WTC11 (cell line): ENCODE measurements around the gene SUN2. TPM values are rescaled to one million over a fixed set of nuclear protein-coding genes. Genes with fewer than 3 reads are reported as not detected.
A peak's percentile ranks its signal among the peaks of the same experiment; 100 is the strongest.

Experiments used
- ATAC-seq: fragments of 200-7000 bp; cut with Tn5 transposase; 2 replicates; pipeline ENCODE4 v1.10.0; 2021; ENCODE audit warnings: mild to moderate bottlenecking, moderate library complexity
- CTCF ChIA-PET: fragments of 300-600 bp; sonication (Branson Sonifier 250); formaldehyde crosslinking; loops from one replicate; lab custom pipeline; 2021; ENCODE audit warnings: antibody characterized with exemption; lab: Charles Lee
- POLR2A ChIA-PET: fragments of 350-600 bp; sonication (Branson Sonifier 250); formaldehyde crosslinking; loops from one replicate; lab custom pipeline; 2021; ENCODE audit warnings: antibody characterized with exemption; lab: Charles Lee
- DNase-seq: peaks from one replicate; pipeline ENCODE4 v3.0.0; 2021; ENCODE audit warnings: low spot score
- H3K27ac Mint-ChIP-seq: 2 replicates; pipeline ENCODE4 v1.8.0; 2021; ENCODE audit warnings: mixed read lengths
- H3K27me3 Mint-ChIP-seq: 2 replicates; pipeline ENCODE4 v1.8.0; 2021; ENCODE audit warnings: low read depth, mild to moderate bottlenecking, moderate library complexity, mixed read lengths
- H3K36me3 Mint-ChIP-seq: 2 replicates; pipeline ENCODE4 v1.8.0; 2021; ENCODE audit warnings: mixed read lengths
- H3K4me1 Mint-ChIP-seq: 2 replicates; pipeline ENCODE4 v1.8.0; 2022; ENCODE audit warnings: mixed read lengths
- H3K4me3 Mint-ChIP-seq: 2 replicates; pipeline ENCODE4 v1.8.0; 2021; ENCODE audit warnings: mild to moderate bottlenecking, moderate library complexity, mixed read lengths
- H3K9me3 Mint-ChIP-seq: 2 replicates; pipeline ENCODE4 v1.8.0; 2021; ENCODE audit warnings: mixed read lengths
- CREB1 ChIP-seq: sonication (generic); formaldehyde crosslinking; IDR thresholded peaks from 2 replicates; pipeline ENCODE4 v1.8.0; 2023; ENCODE audit warnings: mild to moderate bottlenecking, missing genetic modification reagents
- CREM ChIP-seq: sonication (generic); formaldehyde crosslinking; IDR thresholded peaks from 2 replicates; pipeline ENCODE4 v1.8.1; 2022; ENCODE audit warnings: mild to moderate bottlenecking, missing genetic modification reagents, moderate library complexity
- FOXJ3 ChIP-seq: sonication (generic); formaldehyde crosslinking; IDR thresholded peaks from 2 replicates; pipeline ENCODE4 v1.9.0; 2021; ENCODE audit warnings: missing genetic modification reagents, mild to moderate bottlenecking, borderline replicate concordance
- GABPB1 ChIP-seq: sonication (generic); formaldehyde crosslinking; IDR thresholded peaks from 2 replicates; pipeline ENCODE4 v1.8.1; 2023; ENCODE audit warnings: mild to moderate bottlenecking, missing genetic modification reagents
- NFE2L1 ChIP-seq: sonication (generic); formaldehyde crosslinking; IDR thresholded peaks from 2 replicates; pipeline ENCODE4 v1.8.1; 2023; ENCODE audit warnings: missing genetic modification reagents
- SMAD3 ChIP-seq: sonication (generic); formaldehyde crosslinking; IDR thresholded peaks from 2 replicates; pipeline ENCODE4 v1.8.0; 2022; ENCODE audit warnings: missing genetic modification reagents, mild to moderate bottlenecking, borderline replicate concordance
- TP53 ChIP-seq: sonication (generic); formaldehyde crosslinking; IDR thresholded peaks from 2 replicates; pipeline ENCODE4 v1.8.1; 2023; ENCODE audit warnings: mild to moderate bottlenecking, missing genetic modification reagents
- ZNF138 ChIP-seq: sonication (generic); formaldehyde crosslinking; conservative IDR thresholded peaks from 2 replicates; pipeline ENCODE4 v1.8.1; 2022; ENCODE audit warnings: mild to moderate bottlenecking, moderate library complexity, missing genetic modification reagents
- total RNA-seq: library from RNA; stranded (reverse); gene quantifications from 3 replicates; pipeline ENCODE4 v1.2.3, GENCODE V29; 2021
- TF ChIP-seq, protein P1 (sequence below): sonication (generic); formaldehyde crosslinking; IDR thresholded peaks from 2 replicates; pipeline ENCODE4 v1.8.1; 2023; ENCODE audit warnings: mild to moderate bottlenecking, missing genetic modification reagents
- TF ChIP-seq, protein P2 (sequence below): sonication (generic); formaldehyde crosslinking; IDR thresholded peaks from 2 replicates; pipeline ENCODE4 v1.8.1; 2022; ENCODE audit warnings: missing genetic modification reagents, borderline replicate concordance
- TF ChIP-seq, protein P3 (sequence below): sonication (generic); formaldehyde crosslinking; IDR thresholded peaks from 2 replicates; pipeline ENCODE4 v1.8.0; 2023; ENCODE audit warnings: mild to moderate bottlenecking, missing genetic modification reagents
- TF ChIP-seq, protein P4 (sequence below): fragments of 250-450 bp; sonication (Bioruptor Pico); IDR thresholded peaks from 2 replicates; pipeline ENCODE4 v1.9.0; 2021; ENCODE audit warnings: mild to moderate bottlenecking, borderline replicate concordance
- TF ChIP-seq, protein P5 (sequence below): fragments of 250-450 bp; sonication (Bioruptor Pico); conservative IDR thresholded peaks from 2 replicates; pipeline ENCODE4 v1.9.0; 2021; ENCODE audit warnings: mild to moderate bottlenecking
- TF ChIP-seq, protein P6 (sequence below): sonication (generic); formaldehyde crosslinking; IDR thresholded peaks from 2 replicates; pipeline ENCODE4 v1.8.1; 2023; ENCODE audit warnings: mild to moderate bottlenecking, missing genetic modification reagents, moderate library complexity

SUN2 gene
- total RNA-seq, 1 experiment from 2014 or later = 30.1 TPM

DNA sequence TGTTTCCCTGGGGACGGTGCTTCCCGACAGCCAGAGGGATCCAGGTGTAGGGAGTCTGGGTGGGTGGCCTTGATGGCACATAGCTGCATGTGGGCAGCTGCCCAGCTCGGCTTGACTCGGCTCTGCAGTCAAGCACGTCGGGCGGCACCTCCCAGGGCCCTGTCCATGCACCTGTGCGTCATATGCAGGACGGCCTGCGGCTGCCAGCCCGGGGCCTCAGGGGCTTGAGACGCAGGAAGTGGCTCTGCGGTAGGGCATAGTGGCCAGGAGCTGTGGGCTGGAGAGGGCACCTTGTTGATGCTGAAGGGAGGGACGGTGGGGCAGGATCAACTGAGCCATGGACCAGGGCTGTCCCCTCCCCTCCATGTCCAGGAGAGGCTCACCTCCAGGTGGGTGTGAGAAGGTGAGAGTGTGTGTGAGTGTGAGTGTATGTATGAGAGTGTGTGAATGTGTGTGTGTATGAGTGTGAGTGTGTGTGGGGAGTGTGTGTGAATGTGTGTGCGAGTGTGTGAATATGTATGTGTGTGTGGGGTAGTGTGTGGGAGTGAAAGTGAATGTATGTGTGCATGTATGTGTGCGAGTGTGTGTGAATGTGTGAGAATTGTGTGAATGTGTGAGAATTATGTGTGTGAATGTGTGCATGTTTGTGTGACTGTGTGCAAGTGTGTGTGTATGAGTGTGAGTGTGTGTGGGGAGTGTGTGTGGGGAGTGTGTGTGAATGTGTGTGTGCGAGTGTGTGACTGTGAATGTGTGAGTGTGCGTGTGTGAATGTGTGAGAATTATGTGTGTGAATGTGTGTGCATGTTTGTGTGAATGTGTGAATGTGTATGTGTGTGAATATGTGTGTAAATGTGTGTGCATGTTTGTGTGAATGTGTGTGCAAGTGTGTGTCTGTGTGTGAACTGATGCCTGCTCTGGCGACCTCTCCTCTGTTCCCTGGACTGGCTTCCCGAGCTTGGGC is 5.7 kb upstream of the SUN2 start:
- no peak overlapping the region for H3K4me3 Mint-ChIP-seq
- H3K4me1 Mint-ChIP-seq = peaks cover 4% of the 10 kb centered on the region
- no peaks in the 10 kb centered on the region for H3K9me3 Mint-ChIP-seq
- ATAC-seq = no peak
- POLR2A ChIA-PET = no interaction called here
- DNase-seq = no peak
- CTCF ChIA-PET = interaction anchor here (1.0 to 1.2 kb wide), 4 partner anchors 8 to 710 kb away, joined by 3 to 4 read pairs (median 4); no protein-coding TSS in a partner anchor
- H3K36me3 Mint-ChIP-seq = no peaks in the 10 kb centered on the region
- TF ChIP-seq NFE2L1 (CRISPR knock-in tag) (no peak), SMAD3 (no peak), TP53 (CRISPR knock-in tag) (no peak)
- TF ChIP-seq, protein P1, sequence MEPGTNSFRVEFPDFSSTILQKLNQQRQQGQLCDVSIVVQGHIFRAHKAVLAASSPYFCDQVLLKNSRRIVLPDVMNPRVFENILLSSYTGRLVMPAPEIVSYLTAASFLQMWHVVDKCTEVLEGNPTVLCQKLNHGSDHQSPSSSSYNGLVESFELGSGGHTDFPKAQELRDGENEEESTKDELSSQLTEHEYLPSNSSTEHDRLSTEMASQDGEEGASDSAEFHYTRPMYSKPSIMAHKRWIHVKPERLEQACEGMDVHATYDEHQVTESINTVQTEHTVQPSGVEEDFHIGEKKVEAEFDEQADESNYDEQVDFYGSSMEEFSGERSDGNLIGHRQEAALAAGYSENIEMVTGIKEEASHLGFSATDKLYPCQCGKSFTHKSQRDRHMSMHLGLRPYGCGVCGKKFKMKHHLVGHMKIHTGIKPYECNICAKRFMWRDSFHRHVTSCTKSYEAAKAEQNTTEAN (CRISPR knock-in tag) = peak; percentile 96; the same call in 1 of the 2 replicates
- TF ChIP-seq, protein P2, sequence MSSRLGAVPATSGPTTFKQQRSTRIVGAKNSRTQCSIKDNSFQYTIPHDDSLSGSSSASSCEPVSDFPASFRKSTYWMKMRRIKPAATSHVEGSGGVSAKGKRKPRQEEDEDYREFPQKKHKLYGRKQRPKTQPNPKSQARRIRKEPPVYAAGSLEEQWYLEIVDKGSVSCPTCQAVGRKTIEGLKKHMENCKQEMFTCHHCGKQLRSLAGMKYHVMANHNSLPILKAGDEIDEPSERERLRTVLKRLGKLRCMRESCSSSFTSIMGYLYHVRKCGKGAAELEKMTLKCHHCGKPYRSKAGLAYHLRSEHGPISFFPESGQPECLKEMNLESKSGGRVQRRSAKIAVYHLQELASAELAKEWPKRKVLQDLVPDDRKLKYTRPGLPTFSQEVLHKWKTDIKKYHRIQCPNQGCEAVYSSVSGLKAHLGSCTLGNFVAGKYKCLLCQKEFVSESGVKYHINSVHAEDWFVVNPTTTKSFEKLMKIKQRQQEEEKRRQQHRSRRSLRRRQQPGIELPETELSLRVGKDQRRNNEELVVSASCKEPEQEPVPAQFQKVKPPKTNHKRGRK (CRISPR knock-in tag) = no peak
- TF ChIP-seq, protein P3, sequence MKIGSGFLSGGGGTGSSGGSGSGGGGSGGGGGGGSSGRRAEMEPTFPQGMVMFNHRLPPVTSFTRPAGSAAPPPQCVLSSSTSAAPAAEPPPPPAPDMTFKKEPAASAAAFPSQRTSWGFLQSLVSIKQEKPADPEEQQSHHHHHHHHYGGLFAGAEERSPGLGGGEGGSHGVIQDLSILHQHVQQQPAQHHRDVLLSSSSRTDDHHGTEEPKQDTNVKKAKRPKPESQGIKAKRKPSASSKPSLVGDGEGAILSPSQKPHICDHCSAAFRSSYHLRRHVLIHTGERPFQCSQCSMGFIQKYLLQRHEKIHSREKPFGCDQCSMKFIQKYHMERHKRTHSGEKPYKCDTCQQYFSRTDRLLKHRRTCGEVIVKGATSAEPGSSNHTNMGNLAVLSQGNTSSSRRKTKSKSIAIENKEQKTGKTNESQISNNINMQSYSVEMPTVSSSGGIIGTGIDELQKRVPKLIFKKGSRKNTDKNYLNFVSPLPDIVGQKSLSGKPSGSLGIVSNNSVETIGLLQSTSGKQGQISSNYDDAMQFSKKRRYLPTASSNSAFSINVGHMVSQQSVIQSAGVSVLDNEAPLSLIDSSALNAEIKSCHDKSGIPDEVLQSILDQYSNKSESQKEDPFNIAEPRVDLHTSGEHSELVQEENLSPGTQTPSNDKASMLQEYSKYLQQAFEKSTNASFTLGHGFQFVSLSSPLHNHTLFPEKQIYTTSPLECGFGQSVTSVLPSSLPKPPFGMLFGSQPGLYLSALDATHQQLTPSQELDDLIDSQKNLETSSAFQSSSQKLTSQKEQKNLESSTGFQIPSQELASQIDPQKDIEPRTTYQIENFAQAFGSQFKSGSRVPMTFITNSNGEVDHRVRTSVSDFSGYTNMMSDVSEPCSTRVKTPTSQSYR (CRISPR knock-in tag) = no peak
- H3K27ac Mint-ChIP-seq = no peak overlapping the region
- H3K27me3 Mint-ChIP-seq = peaks cover 9% of the 10 kb centered on the region

DNA sequence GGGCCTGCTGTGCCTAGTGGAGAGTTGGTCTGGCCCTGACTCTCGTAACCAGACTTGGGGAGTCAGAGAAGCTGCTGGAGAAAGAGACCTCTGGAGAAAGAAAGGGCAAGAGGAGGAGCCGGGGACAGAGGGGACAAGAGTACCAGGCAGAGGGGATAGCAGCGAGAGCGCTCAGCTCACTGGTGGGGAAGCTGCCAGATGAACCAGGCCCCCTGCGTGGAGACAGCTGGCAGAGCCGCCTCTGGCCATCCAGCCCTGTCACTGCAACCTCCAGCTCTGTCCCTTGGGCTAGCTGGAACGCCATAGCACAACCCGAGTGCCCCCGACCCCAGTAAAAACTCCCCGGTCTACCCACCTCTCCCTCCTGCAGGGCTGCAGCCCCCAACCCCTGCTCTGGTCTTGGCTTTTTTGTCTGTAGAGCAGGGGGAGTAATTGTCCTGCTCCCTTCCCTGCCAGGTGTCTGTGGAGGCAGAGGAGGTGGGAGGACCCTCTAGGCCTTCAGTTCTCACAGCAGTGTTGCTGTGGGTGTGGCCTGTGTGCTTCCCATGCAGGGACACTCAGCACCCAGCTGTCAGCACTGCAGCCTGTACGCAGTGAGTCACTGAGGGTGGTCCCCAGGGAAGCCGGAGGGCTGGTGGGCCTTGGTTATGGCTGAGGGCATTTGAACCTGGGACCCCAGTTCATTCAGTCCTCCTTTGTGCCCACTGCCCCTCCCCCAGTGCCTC is 4.8 kb upstream of the SUN2 start:
- ChIA-PET CTCF (interaction anchor here (0.6 to 1.2 kb wide), 4 partner anchors 8 to 109 kb away, joined by 3 to 4 read pairs (median 4); no protein-coding TSS in a partner anchor), POLR2A (no interaction called here)
- Mint-ChIP-seq H3K36me3 (no peaks in the 10 kb centered on the region), H3K9me3 (no peaks in the 10 kb centered on the region), H3K27ac (no peak overlapping the region), H3K4me1 (peaks cover 5% of the 10 kb centered on the region), H3K4me3 (no peak overlapping the region), H3K27me3 (peaks cover 11% of the 10 kb centered on the region)
- DNase-seq (no peak), ATAC-seq (no peak)
- TF ChIP-seq, protein P4, sequence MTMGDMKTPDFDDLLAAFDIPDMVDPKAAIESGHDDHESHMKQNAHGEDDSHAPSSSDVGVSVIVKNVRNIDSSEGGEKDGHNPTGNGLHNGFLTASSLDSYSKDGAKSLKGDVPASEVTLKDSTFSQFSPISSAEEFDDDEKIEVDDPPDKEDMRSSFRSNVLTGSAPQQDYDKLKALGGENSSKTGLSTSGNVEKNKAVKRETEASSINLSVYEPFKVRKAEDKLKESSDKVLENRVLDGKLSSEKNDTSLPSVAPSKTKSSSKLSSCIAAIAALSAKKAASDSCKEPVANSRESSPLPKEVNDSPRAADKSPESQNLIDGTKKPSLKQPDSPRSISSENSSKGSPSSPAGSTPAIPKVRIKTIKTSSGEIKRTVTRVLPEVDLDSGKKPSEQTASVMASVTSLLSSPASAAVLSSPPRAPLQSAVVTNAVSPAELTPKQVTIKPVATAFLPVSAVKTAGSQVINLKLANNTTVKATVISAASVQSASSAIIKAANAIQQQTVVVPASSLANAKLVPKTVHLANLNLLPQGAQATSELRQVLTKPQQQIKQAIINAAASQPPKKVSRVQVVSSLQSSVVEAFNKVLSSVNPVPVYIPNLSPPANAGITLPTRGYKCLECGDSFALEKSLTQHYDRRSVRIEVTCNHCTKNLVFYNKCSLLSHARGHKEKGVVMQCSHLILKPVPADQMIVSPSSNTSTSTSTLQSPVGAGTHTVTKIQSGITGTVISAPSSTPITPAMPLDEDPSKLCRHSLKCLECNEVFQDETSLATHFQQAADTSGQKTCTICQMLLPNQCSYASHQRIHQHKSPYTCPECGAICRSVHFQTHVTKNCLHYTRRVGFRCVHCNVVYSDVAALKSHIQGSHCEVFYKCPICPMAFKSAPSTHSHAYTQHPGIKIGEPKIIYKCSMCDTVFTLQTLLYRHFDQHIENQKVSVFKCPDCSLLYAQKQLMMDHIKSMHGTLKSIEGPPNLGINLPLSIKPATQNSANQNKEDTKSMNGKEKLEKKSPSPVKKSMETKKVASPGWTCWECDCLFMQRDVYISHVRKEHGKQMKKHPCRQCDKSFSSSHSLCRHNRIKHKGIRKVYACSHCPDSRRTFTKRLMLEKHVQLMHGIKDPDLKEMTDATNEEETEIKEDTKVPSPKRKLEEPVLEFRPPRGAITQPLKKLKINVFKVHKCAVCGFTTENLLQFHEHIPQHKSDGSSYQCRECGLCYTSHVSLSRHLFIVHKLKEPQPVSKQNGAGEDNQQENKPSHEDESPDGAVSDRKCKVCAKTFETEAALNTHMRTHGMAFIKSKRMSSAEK (CRISPR knock-in tag) = no peak
- no peak for TF ChIP-seq FOXJ3 (CRISPR knock-in tag)
- no peak for TF ChIP-seq CREB1 (CRISPR knock-in tag)
- TF ChIP-seq ZNF138 (CRISPR knock-in tag) = no peak
- TF ChIP-seq GABPB1 (CRISPR knock-in tag) = no peak
- TF ChIP-seq, protein P5, sequence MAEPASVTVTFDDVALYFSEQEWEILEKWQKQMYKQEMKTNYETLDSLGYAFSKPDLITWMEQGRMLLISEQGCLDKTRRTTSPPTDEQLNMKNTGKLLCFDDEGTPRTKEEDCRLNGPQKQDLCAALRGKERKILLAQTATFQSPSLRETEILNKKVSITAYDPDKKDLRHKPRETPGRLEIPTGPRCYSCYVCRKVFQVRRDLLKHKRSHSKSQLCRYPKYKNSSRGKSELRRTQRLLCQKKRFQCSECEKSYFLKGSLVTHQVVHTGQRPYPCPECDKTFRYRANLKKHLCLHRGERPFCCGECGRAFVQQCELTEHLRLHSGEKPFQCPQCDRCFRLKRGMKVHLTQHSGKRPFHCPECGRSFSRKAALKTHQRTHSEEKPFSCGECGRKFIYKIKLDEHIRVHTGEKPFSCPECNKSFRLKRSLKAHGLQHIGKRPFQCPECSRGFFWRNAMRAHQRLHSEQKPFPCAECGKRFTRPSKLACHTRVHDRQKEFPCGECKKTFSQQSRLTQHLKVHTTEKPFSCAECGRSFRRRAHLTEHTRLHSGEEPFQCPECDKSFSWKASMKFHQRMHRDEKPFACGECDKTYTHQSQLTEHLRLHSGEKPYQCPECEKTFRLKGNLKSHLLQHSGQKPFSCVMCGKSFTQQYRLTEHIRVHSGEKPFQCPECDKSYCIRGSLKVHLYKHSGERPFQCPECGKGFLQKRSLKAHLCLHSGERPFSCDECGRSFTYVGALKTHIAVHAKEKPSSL (CRISPR knock-in tag) = no peak
- TF ChIP-seq, protein P6, sequence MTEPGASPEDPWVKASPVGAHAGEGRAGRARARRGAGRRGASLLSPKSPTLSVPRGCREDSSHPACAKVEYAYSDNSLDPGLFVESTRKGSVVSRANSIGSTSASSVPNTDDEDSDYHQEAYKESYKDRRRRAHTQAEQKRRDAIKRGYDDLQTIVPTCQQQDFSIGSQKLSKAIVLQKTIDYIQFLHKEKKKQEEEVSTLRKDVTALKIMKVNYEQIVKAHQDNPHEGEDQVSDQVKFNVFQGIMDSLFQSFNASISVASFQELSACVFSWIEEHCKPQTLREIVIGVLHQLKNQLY (CRISPR knock-in tag) = no peak
- TF ChIP-seq CREM = no peak
